GM12872 (cell line): ENCODE measurements around the gene FGF14.

Experiments
- CTCF ChIP-seq: IDR thresholded peaks from 3 replicates; pipeline ENCODE4 v1.5.1; 2011; ENCODE audit warnings: low read depth, mild to moderate bottlenecking, low read length, moderate library complexity; ENCODE audit not compliant: insufficient read depth

Gene FGF14

GRCh38 chr13:102277286-102277685, 124.6 kb downstream of the FGF14 start:
- no peak for TF ChIP-seq CTCF

- no peak for TF ChIP-seq CTCF
Measured at GRCh38 chr13:102276404-102276803, 125.4 kb downstream of the FGF14 start.

- no peak for TF ChIP-seq CTCF
Measured at GRCh38 chr13:102275969-102276368, 125.9 kb downstream of the FGF14 start.

GRCh38 chr13:102273111-102273510, 128.7 kb downstream of the FGF14 start:
- no peak for TF ChIP-seq CTCF

- TF ChIP-seq CTCF, result no peak
Measured at GRCh38 chr13:102267191-102267590, 134.7 kb downstream of the FGF14 start.

- no peak for TF ChIP-seq CTCF
Measured at GRCh38 chr13:102261809-102262208, 140.0 kb downstream of the FGF14 start.

GRCh38 chr13:102261316-102261715, 140.5 kb downstream of the FGF14 start:
- no peak for TF ChIP-seq CTCF

- no peak for TF ChIP-seq CTCF
Measured at GRCh38 chr13:102260256-102260655, 141.6 kb downstream of the FGF14 start.
